HEK293 (cell line): ENCODE data around the gene RPL3.
A peak's percentile ranks its signal among the peaks of the same experiment; 100 is the strongest.

Source experiments
- BCL11B ChIP-seq: fragments of 450-650 bp; formaldehyde crosslinking; IDR thresholded peaks from 2 replicates; pipeline ENCODE4 v1.5.1; 2016; ENCODE audit warnings: low read depth, missing biosample characterization, missing genetic modification characterization
- KLF16 ChIP-seq: fragments of 450-650 bp; formaldehyde crosslinking; IDR thresholded peaks from 2 replicates; pipeline ENCODE4 v1.5.1; 2017; ENCODE audit warnings: missing biosample characterization, missing genetic modification characterization
- SETDB1 ChIP-seq: IDR thresholded peaks from one replicate; pipeline ENCODE4 v1.6.1; 2017; ENCODE audit warnings: mild to moderate bottlenecking, low read length, moderate library complexity, mixed read lengths; ENCODE audit not compliant: insufficient read length
- TRIM28 ChIP-seq: IDR thresholded peaks from 2 replicates; pipeline ENCODE4 v1.6.1; 2011; ENCODE audit warnings: low read length, control low read depth, borderline replicate concordance
- ZBTB17 ChIP-seq: fragments of 450-650 bp; formaldehyde crosslinking; IDR thresholded peaks from 2 replicates; pipeline ENCODE4 v1.5.1; 2016; ENCODE audit warnings: missing biosample characterization, missing genetic modification characterization
- ZBTB20 ChIP-seq: fragments of 450-650 bp; formaldehyde crosslinking; IDR thresholded peaks from 2 replicates; pipeline ENCODE4 v1.5.1; 2016; ENCODE audit warnings: missing biosample characterization, missing genetic modification characterization
- ZBTB21 ChIP-seq: fragments of 450-650 bp; formaldehyde crosslinking; IDR thresholded peaks from 2 replicates; pipeline ENCODE4 v1.5.1; 2017; ENCODE audit warnings: missing biosample characterization, missing genetic modification characterization
- ZBTB48 ChIP-seq: fragments of 450-650 bp; formaldehyde crosslinking; IDR thresholded peaks from 2 replicates; pipeline ENCODE4 v1.5.1; 2016; ENCODE audit warnings: missing biosample characterization, missing genetic modification characterization
- ZFP41 ChIP-seq: fragments of 450-650 bp; formaldehyde crosslinking; IDR thresholded peaks from 2 replicates; pipeline ENCODE4 v1.5.1; 2016; ENCODE audit warnings: missing biosample characterization, missing genetic modification characterization, borderline replicate concordance
- ZNF10 ChIP-seq: fragments of 450-650 bp; formaldehyde crosslinking; IDR thresholded peaks from 2 replicates; pipeline ENCODE4 v1.5.1; 2017; ENCODE audit warnings: missing biosample characterization, missing genetic modification characterization
- ZNF2 ChIP-seq: fragments of 450-650 bp; formaldehyde crosslinking; IDR thresholded peaks from 2 replicates; pipeline ENCODE4 v1.5.1; 2016; ENCODE audit warnings: missing biosample characterization, missing genetic modification characterization
- ZNF221 ChIP-seq: fragments of 450-650 bp; formaldehyde crosslinking; IDR thresholded peaks from 2 replicates; pipeline ENCODE4 v1.5.1; 2017; ENCODE audit warnings: missing biosample characterization, missing genetic modification characterization, borderline replicate concordance
- ZNF239 ChIP-seq: fragments of 450-650 bp; formaldehyde crosslinking; IDR thresholded peaks from 2 replicates; pipeline ENCODE4 v1.5.1; 2016; ENCODE audit warnings: missing biosample characterization, missing genetic modification characterization
- ZNF24 ChIP-seq: fragments of 450-650 bp; formaldehyde crosslinking; IDR thresholded peaks from 2 replicates; pipeline ENCODE4 v1.5.1; 2016; ENCODE audit warnings: missing biosample characterization, missing genetic modification characterization
- ZNF394 ChIP-seq: fragments of 450-650 bp; formaldehyde crosslinking; IDR thresholded peaks from 2 replicates; pipeline ENCODE4 v1.5.1; 2016; ENCODE audit warnings: missing biosample characterization, missing genetic modification characterization, mild to moderate bottlenecking, moderate library complexity, borderline replicate concordance
- ZNF596 ChIP-seq: fragments of 450-650 bp; IDR thresholded peaks from 2 replicates; pipeline ENCODE4 v1.5.0; 2018; ENCODE audit warnings: missing biosample characterization, mild to moderate bottlenecking, missing genetic modification characterization, moderate library complexity
- TF ChIP-seq, protein P1 (sequence below): fragments of 450-650 bp; formaldehyde crosslinking; IDR thresholded peaks from 2 replicates; pipeline ENCODE4 v1.5.1; 2016; ENCODE audit warnings: missing biosample characterization, missing genetic modification characterization
- TF ChIP-seq, protein P2 (sequence below): fragments of 450-650 bp; formaldehyde crosslinking; IDR thresholded peaks from 2 replicates; pipeline ENCODE4 v1.5.1; 2016; ENCODE audit warnings: missing biosample characterization, missing genetic modification characterization
- TF ChIP-seq, protein P3 (sequence below): fragments of 450-650 bp; formaldehyde crosslinking; IDR thresholded peaks from 2 replicates; pipeline ENCODE4 v1.5.1; 2016; ENCODE audit warnings: missing biosample characterization, missing genetic modification characterization
- TF ChIP-seq, protein P4 (sequence below): fragments of 450-650 bp; formaldehyde crosslinking; IDR thresholded peaks from 2 replicates; pipeline ENCODE4 v1.5.1; 2016; ENCODE audit warnings: missing biosample characterization, missing genetic modification characterization

RPL3 gene

DNA sequence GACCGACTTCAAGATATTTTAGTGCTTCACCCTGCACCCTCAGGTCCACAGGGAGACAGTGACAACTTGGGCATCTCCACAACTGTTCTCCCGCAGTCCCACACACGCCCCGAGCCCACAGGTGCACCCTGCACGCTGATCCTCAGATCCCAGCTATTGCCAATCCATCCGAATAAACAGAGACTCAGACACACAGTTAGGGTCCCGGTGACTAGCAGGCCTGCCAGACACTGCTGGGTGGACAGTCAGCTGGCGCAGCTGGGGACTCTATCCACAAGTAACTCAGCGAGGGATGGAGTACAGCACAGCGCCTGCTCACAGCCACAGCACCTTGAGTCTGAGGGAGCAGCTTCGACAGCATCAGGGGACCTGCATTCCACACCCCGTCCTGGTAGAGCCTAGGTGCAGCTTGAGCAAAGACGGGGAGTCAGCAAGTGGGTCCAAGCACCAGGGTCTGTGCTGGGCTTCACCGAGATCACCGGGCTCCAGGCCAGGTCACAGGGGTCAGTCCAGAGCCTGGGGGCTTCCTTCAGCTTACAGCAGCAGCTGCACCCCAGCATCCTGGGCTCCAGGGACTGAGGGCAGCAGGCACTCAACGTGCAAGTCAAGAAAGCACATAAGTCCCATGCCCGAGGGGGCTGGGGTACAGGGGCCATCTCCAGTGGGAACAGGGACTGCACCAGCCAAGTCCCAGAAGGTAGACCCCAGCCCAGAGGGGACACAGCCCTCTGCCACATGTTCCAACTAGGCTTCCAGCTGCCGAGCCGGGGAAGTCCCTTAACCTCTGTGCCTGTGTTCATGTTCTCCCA lies 7.6 kb downstream of the RPL3 start (continued):
- TF ChIP-seq, protein P1, sequence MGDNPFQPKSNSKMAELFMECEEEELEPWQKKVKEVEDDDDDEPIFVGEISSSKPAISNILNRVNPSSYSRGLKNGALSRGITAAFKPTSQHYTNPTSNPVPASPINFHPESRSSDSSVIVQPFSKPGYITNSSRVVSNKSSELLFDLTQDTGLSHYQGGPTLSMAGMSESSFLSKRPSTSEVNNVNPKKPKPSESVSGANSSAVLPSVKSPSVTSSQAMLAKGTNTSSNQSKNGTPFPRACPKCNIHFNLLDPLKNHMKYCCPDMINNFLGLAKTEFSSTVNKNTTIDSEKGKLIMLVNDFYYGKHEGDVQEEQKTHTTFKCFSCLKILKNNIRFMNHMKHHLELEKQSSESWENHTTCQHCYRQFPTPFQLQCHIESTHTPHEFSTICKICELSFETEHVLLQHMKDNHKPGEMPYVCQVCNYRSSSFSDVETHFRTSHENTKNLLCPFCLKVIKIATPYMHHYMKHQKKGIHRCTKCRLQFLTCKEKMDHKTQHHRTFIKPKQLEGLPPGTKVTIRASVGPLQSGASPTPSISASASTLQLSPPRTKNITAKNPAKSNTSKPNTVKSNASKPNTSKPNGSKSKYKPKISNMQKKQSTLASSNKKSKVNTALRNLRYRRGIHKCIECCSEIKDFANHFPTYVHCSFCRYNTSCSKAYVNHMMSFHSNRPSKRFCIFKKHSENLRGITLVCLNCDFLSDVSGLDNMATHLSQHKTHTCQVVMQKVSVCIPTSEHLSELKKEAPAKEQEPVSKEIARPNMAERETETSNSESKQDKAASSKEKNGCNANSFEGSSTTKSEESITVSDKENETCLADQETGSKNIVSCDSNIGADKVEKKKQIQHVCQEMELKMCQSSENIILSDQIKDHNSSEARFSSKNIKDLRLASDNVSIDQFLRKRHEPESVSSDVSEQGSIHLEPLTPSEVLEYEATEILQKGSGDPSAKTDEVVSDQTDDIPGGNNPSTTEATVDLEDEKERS (tag by site-specific recombination): 0 out of 2 replicates have a peak, but pooled peaks have one; percentile 13
- 0 out of 2 replicates have a peak, but pooled peaks have one; percentile 36 for TF ChIP-seq ZBTB48 (tag by site-specific recombination)
- TF ChIP-seq ZBTB17 (tag by site-specific recombination): peak; percentile 31
- peak; percentile 37; the same call in 1 of the 2 replicates for TF ChIP-seq ZNF2 (tag by site-specific recombination)
- no peak for TF ChIP-seq KLF16
- TF ChIP-seq ZNF394: peak; percentile 53; the same call in 1 of the 2 replicates
- TF ChIP-seq ZNF596: no peak
- TF ChIP-seq, protein P2, sequence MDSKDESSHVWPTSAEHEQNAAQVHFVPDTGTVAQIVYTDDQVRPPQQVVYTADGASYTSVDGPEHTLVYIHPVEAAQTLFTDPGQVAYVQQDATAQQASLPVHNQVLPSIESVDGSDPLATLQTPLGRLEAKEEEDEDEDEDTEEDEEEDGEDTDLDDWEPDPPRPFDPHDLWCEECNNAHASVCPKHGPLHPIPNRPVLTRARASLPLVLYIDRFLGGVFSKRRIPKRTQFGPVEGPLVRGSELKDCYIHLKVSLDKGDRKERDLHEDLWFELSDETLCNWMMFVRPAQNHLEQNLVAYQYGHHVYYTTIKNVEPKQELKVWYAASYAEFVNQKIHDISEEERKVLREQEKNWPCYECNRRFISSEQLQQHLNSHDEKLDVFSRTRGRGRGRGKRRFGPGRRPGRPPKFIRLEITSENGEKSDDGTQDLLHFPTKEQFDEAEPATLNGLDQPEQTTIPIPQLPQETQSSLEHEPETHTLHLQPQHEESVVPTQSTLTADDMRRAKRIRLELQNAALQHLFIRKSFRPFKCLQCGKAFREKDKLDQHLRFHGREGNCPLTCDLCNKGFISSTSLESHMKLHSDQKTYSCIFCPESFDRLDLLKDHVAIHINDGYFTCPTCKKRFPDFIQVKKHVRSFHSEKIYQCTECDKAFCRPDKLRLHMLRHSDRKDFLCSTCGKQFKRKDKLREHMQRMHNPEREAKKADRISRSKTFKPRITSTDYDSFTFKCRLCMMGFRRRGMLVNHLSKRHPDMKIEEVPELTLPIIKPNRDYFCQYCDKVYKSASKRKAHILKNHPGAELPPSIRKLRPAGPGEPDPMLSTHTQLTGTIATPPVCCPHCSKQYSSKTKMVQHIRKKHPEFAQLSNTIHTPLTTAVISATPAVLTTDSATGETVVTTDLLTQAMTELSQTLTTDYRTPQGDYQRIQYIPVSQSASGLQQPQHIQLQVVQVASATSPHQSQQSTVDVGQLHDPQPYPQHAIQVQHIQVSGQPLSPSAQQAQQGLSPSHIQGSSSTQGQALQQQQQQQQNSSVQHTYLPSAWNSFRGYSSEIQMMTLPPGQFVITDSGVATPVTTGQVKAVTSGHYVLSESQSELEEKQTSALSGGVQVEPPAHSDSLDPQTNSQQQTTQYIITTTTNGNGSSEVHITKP: no peak
- peak; percentile 97 for TF ChIP-seq TRIM28
- no peak; the same call in 1 of the 2 replicates for TF ChIP-seq ZNF24
- TF ChIP-seq ZNF10: peak; percentile 76; the same call in 1 of the 2 replicates
- TF ChIP-seq BCL11B (tag by site-specific recombination): peak; percentile 30; the same call in 1 of the 2 replicates
- no peak for TF ChIP-seq ZNF221 (tag by site-specific recombination)
- TF ChIP-seq ZBTB21: no peak
- no peak for TF ChIP-seq SETDB1
- TF ChIP-seq, protein P3, sequence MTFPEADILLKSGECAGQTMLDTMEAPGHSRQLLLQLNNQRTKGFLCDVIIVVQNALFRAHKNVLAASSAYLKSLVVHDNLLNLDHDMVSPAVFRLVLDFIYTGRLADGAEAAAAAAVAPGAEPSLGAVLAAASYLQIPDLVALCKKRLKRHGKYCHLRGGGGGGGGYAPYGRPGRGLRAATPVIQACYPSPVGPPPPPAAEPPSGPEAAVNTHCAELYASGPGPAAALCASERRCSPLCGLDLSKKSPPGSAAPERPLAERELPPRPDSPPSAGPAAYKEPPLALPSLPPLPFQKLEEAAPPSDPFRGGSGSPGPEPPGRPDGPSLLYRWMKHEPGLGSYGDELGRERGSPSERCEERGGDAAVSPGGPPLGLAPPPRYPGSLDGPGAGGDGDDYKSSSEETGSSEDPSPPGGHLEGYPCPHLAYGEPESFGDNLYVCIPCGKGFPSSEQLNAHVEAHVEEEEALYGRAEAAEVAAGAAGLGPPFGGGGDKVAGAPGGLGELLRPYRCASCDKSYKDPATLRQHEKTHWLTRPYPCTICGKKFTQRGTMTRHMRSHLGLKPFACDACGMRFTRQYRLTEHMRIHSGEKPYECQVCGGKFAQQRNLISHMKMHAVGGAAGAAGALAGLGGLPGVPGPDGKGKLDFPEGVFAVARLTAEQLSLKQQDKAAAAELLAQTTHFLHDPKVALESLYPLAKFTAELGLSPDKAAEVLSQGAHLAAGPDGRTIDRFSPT (tag by site-specific recombination): peak; percentile 83; the same call in 1 of the 2 replicates
- no peak for TF ChIP-seq ZFP41 (tag by site-specific recombination)
- 0 out of 2 replicates have a peak, but pooled peaks have one; percentile 7 for TF ChIP-seq ZBTB20 (tag by site-specific recombination)
- TF ChIP-seq ZNF239 (tag by site-specific recombination): peak; percentile 6; the same call in 1 of the 2 replicates
- TF ChIP-seq, protein P4, sequence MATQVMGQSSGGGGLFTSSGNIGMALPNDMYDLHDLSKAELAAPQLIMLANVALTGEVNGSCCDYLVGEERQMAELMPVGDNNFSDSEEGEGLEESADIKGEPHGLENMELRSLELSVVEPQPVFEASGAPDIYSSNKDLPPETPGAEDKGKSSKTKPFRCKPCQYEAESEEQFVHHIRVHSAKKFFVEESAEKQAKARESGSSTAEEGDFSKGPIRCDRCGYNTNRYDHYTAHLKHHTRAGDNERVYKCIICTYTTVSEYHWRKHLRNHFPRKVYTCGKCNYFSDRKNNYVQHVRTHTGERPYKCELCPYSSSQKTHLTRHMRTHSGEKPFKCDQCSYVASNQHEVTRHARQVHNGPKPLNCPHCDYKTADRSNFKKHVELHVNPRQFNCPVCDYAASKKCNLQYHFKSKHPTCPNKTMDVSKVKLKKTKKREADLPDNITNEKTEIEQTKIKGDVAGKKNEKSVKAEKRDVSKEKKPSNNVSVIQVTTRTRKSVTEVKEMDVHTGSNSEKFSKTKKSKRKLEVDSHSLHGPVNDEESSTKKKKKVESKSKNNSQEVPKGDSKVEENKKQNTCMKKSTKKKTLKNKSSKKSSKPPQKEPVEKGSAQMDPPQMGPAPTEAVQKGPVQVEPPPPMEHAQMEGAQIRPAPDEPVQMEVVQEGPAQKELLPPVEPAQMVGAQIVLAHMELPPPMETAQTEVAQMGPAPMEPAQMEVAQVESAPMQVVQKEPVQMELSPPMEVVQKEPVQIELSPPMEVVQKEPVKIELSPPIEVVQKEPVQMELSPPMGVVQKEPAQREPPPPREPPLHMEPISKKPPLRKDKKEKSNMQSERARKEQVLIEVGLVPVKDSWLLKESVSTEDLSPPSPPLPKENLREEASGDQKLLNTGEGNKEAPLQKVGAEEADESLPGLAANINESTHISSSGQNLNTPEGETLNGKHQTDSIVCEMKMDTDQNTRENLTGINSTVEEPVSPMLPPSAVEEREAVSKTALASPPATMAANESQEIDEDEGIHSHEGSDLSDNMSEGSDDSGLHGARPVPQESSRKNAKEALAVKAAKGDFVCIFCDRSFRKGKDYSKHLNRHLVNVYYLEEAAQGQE (tag by site-specific recombination): 0 out of 2 replicates have a peak, but pooled peaks have one; percentile 5
